A549 (cell line): ENCODE data around the gene AR.

Source experiments
- BHLHE40 ChIP-seq: IDR thresholded peaks from 2 replicates; pipeline ENCODE4 v1.6.1; 2012; ENCODE audit warnings: low read depth, low read length, inconsistent platforms
- CTCF ChIP-seq: fragments of >200 bp; sonication (Bioruptor Twin); formaldehyde crosslinking; IDR thresholded peaks from 3 replicates; pipeline ENCODE4 v1.5.1; 2016
- ESRRA ChIP-seq: fragments of 150-350 bp; IDR thresholded peaks from 2 replicates; pipeline ENCODE4 v1.6.1; 2014; ENCODE audit warnings: mild to moderate bottlenecking, low read length, borderline replicate concordance
- MYC ChIP-seq: IDR thresholded peaks from 2 replicates; pipeline ENCODE4 v1.6.1; 2012; ENCODE audit warnings: mild to moderate bottlenecking, inconsistent platforms, low read length, improper control_type of control experiment, borderline replicate concordance
- RAD21 ChIP-seq, 2 experiments: fragments of >200 bp in 1 of 2; sonication (Bioruptor Twin) in 1 of 2; formaldehyde crosslinking in 1 of 2; IDR thresholded peaks in 1 of 2; conservative IDR thresholded peaks in 1 of 2; 2 replicates in 1 of 2; 3 replicates in 1 of 2; pipeline ENCODE4 v1.6.1; 2012 to 2018; ENCODE audit warnings: inconsistent platforms in 1 of 2
- RCOR1 ChIP-seq: fragments of 150-350 bp; IDR thresholded peaks from 2 replicates; pipeline ENCODE4 v1.6.1; 2014; ENCODE audit warnings: antibody characterized with exemption, low read length, low read depth
- USF2 ChIP-seq: fragments of 450-650 bp; IDR thresholded peaks from 2 replicates; pipeline ENCODE4 v1.6.1; 2014; ENCODE audit warnings: antibody characterized with exemption

- no peak for TF ChIP-seq MYC
- TF ChIP-seq RAD21 (conservative IDR thresholded peaks at IDR 0.05 in 1 of 2, IDR thresholded peaks at IDR 0.05 in 1 of 2) = no peak
- no peak for TF ChIP-seq CTCF
- TF ChIP-seq ESRRA = no peak
- no peak for TF ChIP-seq USF2
- TF ChIP-seq BHLHE40 = no peak
- TF ChIP-seq RCOR1 = no peak
Observed at GRCh38 chrX:67613996-67614395, 70.2 kb downstream of the AR start.
